ENCODE results near the gene PMIS2. TPM values are rescaled to one million over a fixed set of nuclear protein-coding genes. Genes with fewer than 3 reads are reported as not detected.

Gene PMIS2
- not detected for total RNA-seq

DNA sequence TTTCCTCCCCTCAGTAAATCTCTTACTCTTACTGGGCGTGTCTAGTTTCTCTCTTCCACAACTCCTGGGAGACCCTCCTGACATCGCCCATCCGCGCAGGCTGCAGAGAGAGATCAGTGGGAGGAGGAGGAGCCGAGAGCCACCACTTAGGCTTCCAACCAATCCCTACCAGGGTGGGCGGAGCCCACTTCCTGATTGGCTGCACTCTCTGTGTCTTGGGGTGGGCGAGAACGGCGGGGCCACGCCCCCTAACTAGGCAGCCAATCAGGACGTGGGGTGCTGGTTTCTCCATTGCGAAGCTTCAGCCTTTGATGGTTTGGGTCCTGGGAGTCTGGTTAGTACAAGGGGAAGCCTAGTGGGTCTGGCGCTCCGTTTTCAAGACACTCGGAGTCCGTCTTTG, at the start of gene PMIS2:
PMIS2 (plus strand) TSS at position 326 of the 400 bp plus-strand sequence. CDS start 87 bp downstream, outside the sequence.
- H3K4me3 ChIP-seq (ENCODE audit: low read length): no peak within 1 kb of the TSS
- no peaks in the 10 kb centered on the region for H3K27me3 ChIP-seq (ENCODE audit: insufficient read depth, low read length)
- H3K9me3 ChIP-seq (ENCODE audit: low read depth, low read length): no peaks in the 10 kb centered on the region
- H3K4me1 ChIP-seq (ENCODE audit: insufficient read depth, low read length): no peaks in the 10 kb centered on the region

DNA sequence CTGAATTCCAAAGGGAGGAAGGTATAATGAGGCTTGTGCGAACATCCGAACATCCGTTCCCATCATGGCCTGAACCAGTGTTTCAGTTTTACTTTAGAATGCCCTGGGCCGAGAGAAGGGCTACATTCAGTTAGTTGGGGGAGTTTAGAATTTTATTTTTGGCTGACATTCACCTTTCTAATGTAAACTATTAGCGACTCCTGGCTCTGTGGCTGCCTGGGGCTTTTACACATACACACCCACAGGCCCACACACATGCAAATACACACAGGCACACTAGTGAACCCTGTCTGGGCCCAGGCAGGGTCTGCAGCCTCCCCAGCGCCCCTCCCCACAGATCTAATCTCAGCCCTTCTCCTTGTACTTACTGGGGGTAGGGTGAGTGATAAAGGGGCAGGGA, 46.7 kb upstream of the PMIS2 start:
- Histone ChIP-seq H3K9me3 (ENCODE audit: low read depth, low read length) (no peaks in the 10 kb centered on the region), H3K4me3 (ENCODE audit: low read length) (no peak overlapping the region), H3K4me1 (ENCODE audit: insufficient read depth, low read length) (peaks cover under 1% of the 10 kb centered on the region), H3K27me3 (ENCODE audit: insufficient read depth, low read length) (no peaks in the 10 kb centered on the region)

DNA sequence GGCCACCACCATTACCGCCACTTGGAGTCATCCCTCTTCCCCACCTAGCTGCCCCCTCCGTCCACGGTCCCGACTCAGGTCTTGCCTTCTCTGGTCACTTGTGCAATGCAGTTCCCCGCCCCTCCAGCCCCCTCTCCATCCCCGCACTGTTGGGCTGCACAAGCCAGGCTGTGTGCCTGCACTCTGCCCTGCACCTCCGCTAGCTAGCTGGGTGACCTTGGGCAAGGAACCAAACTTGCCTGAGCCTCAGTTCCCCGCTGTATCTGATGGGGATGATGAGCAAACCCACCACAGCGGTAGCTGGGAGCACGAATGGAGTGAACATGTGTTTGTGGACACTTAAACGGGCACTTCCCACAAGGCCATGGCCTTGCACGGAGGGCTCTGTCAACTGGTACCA, 46.1 kb upstream of the PMIS2 start:
- Histone ChIP-seq H3K4me3 (ENCODE audit: low read length) (no peak overlapping the region), H3K27me3 (ENCODE audit: insufficient read depth, low read length) (no peaks in the 10 kb centered on the region)

DNA sequence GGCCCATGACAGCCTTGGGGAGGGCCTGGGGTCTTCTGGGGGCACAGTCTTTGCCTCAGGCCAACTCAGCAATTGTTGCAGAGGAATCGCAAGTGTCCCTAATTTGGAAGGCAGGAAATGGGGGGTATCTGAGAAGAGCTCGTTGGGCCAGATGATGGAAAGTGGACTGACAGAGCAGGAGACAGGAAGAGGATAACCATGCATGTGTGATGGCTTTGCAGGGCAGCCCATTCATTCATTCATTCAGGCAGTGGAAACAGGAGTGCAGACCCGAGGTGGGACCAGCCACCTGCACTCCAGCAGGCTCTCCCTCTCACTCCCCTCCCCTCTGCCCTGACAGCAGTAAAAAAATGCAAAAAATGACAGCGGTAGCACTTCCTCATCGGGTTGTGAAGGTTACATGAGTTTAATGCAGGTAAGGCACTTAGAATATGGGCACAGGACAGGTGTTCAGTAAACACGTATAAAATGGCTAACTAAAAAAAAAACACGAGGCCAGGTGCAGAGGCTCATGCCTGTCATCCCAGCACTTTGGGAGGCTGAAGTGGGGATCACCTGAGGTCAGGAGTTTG, 45.5 kb upstream of the PMIS2 start:
- Histone ChIP-seq H3K4me3 (ENCODE audit: low read length) (no peak overlapping the region), H3K27me3 (ENCODE audit: insufficient read depth, low read length) (no peaks in the 10 kb centered on the region), H3K4me1 (ENCODE audit: insufficient read depth, low read length) (peaks cover 10% of the 10 kb centered on the region), H3K9me3 (ENCODE audit: low read depth, low read length) (no peaks in the 10 kb centered on the region)

More for the DNA sequence above, 46.1 kb upstream of the PMIS2 start:
- Histone ChIP-seq H3K9me3 (ENCODE audit: low read depth, low read length) (no peaks in the 10 kb centered on the region), H3K4me1 (ENCODE audit: insufficient read depth, low read length) (peaks cover 6% of the 10 kb centered on the region)

DNA sequence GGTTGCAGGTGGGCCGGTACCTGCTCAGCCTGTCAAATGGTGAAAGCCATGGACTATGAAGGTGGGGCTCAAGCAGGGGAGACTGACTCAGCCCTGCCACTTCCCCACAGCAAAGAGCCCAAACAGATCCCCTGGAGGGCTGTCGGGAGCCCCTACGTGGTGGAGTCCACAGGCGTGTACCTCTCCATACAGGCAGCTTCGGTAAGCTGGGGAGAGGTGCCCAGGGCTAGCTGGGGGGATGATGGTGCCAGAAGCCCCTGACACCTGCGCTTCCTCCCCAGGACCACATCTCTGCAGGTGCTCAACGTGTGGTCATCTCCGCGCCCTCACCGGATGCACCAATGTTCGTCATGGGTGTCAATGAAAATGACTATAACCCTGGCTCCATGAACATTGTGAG, 43.8 kb upstream of the PMIS2 start:
- H3K4me1 ChIP-seq (ENCODE audit: insufficient read depth, low read length): peaks cover 23% of the 10 kb centered on the region
- no peaks in the 10 kb centered on the region for H3K27me3 ChIP-seq (ENCODE audit: insufficient read depth, low read length)
- no peaks in the 10 kb centered on the region for H3K9me3 ChIP-seq (ENCODE audit: low read depth, low read length)
- no peak overlapping the region for H3K4me3 ChIP-seq (ENCODE audit: low read length)

DNA sequence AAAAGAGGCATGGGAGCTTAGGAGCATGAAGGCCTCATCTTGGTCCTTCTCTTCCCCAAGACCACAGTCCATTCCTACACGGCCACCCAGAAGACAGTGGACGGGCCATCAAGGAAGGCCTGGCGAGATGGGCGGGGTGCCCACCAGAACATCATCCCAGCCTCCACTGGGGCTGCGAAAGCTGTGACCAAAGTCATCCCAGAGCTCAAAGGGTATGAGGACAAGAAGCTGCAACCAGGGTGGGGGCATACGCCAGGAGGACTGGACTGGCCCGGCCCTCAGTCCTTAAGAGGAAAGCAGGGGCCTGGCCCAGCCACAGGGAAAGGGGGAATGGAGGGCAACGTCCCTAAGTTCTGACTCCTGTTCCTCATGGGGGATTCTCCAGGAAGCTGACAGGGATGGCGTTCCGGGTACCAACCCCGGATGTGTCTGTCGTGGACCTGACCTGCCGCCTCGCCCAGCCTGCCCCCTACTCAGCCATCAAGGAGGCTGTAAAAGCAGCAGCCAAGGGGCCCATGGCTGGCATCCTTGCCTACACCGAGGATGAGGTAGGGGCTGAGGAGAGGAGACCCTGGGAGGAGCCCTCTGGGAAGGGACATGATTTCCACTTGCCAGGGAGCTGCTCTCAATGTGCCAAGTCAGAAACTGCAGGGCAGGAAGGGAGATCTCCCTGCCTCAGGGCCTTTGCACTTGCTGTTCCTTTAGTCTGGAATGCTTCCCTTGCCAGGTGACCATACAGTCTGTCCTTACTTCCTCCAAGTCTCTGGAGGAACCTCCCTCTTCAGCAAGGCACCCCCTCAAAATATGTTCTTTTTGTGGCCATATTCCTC, 42.5 kb upstream of the PMIS2 start:
- Histone ChIP-seq H3K27me3 (ENCODE audit: insufficient read depth, low read length) (no peaks in the 10 kb centered on the region), H3K9me3 (ENCODE audit: low read depth, low read length) (no peaks in the 10 kb centered on the region), H3K4me3 (ENCODE audit: low read length) (no peak overlapping the region), H3K4me1 (ENCODE audit: insufficient read depth, low read length) (peaks cover 23% of the 10 kb centered on the region)

DNA sequence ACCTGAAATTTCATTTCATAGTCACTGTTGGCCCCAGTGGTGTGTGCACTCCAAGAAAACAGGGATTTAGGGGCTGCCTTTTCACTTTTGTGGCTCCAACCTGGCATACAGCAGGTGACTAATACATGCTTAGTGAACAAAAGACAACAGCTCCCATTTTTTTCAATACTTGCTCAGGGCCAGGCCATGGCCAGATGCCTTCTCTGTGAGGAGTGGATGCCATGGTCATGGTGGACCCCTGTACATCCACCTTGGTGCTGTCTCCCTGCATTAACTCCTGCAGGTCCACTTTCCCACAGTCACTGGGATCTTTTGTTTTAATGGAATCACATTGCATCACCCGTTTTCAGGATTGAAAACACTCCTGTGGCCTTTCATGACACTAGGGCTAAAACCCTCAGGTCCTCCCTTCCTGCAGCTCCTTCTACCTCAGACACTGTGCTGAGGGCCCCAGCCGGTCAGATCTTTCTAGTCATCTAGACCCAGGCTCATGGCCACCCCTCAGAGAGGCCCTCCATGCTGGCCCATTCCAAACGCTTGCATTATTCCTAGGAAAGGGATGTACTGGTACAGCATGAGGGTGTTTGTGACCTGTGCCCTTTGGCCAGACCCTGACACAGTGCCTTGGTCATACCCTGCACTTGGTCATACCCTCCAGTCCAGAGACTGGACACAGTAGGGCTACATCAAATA, 41.7 kb upstream of the PMIS2 start:
- Histone ChIP-seq H3K4me1 (ENCODE audit: insufficient read depth, low read length) (peaks cover 23% of the 10 kb centered on the region), H3K27me3 (ENCODE audit: insufficient read depth, low read length) (no peaks in the 10 kb centered on the region), H3K9me3 (ENCODE audit: low read depth, low read length) (no peaks in the 10 kb centered on the region), H3K4me3 (ENCODE audit: low read length) (no peak overlapping the region)

DNA sequence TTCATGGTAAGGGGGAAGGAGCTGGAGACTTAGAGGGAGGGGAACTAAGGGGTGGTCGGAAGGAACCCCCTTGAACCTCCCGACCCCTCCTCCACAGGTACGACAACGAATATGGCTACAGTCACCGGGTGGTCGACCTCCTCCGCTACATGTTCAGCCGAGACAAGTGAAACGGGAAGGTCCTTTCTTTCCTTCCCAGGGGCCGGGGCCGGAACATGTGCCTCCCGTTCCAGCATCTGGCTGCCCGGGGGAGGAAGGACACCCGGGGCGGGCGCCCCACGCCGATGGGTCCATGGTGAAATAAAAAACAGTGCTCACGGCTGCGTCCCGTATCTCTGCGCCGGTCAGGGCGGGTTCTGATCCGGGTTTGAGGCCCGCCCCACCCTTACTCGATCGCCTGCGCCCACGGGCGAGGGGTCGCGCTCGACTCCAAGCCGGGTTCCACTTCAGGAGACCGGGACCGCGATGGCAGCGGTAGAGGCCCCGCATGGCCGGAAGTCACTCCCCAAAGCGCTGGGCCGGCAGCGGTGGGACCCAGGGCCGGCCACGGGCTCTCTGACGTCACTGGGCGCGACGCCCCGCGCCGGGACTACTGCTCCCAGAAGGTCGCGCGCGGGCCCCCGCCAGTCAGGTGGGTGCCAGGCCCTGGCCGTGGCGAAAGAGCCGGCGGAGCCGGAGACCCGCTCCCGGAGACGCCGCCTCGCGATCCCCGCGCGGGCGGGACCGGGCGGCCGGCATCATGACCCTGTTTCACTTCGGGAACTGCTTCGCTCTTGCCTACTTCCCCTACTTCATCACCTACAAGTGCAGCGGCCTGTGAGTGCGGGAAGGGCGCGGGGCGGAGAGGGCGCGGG, 40.7 kb upstream of the PMIS2 start, which contains the start of gene TMEM147:
TMEM147 (plus strand) TSS at position 626 of the 854 bp plus-strand sequence; CDS start at position 740, 114 bp downstream.
- Histone ChIP-seq H3K4me3 (ENCODE audit: low read length) (peak within 1 kb of the TSS; percentile 78), H3K9me3 (ENCODE audit: low read depth, low read length) (no peaks in the 10 kb centered on the region), H3K27me3 (ENCODE audit: insufficient read depth, low read length) (no peaks in the 10 kb centered on the region), H3K4me1 (ENCODE audit: insufficient read depth, low read length) (peaks cover 23% of the 10 kb centered on the region)

DNA sequence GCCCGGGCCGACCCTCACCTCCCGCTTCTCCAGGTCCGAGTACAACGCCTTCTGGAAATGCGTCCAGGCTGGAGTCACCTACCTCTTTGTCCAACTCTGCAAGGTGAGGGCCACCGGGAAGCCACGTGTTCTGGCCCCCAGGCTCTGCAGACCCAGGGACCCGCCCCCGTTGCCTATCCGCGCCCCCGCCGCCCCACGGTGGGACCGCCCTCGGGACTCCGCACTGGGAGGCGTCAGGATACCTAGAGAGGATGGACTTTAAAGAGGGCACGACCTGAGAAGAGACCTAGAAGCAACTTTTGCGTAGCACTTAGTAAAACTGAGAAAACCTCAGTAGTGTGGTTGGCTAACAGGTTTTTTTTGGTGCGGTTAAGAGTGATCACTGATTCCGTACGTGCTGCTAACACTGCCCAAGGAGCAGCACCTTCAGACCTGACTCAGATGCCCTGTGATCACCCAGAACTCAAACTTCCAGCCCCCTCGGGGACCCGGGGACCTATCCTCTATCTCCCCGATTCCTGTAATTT, 40.1 kb upstream of the PMIS2 start:
- H3K4me1 ChIP-seq (ENCODE audit: insufficient read depth, low read length): peaks cover 23% of the 10 kb centered on the region
- H3K27me3 ChIP-seq (ENCODE audit: insufficient read depth, low read length): no peaks in the 10 kb centered on the region
- no peaks in the 10 kb centered on the region for H3K9me3 ChIP-seq (ENCODE audit: low read depth, low read length)
- H3K4me3 ChIP-seq (ENCODE audit: low read length): peak overlapping the region; percentile 78

DNA sequence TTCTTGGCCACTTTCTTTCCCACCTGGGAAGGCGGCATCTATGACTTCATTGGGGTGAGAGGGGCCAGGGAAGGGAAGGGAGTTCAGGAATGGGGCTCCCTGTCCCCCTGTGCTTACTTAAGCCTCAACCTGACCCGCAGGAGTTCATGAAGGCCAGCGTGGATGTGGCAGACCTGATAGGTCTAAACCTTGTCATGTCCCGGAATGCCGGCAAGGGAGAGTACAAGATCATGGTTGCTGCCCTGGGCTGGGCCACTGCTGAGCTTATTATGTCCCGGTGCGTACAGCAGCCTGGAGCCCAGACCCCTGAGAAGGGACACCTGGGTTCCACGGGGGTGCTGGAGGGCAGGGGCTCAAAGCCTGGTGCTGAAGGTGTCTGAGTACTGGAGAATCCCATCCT, 39.4 kb upstream of the PMIS2 start:
- Histone ChIP-seq H3K9me3 (ENCODE audit: low read depth, low read length) (no peaks in the 10 kb centered on the region), H3K27me3 (ENCODE audit: insufficient read depth, low read length) (no peaks in the 10 kb centered on the region), H3K4me3 (ENCODE audit: low read length) (no peak overlapping the region), H3K4me1 (ENCODE audit: insufficient read depth, low read length) (peaks cover 23% of the 10 kb centered on the region)

DNA sequence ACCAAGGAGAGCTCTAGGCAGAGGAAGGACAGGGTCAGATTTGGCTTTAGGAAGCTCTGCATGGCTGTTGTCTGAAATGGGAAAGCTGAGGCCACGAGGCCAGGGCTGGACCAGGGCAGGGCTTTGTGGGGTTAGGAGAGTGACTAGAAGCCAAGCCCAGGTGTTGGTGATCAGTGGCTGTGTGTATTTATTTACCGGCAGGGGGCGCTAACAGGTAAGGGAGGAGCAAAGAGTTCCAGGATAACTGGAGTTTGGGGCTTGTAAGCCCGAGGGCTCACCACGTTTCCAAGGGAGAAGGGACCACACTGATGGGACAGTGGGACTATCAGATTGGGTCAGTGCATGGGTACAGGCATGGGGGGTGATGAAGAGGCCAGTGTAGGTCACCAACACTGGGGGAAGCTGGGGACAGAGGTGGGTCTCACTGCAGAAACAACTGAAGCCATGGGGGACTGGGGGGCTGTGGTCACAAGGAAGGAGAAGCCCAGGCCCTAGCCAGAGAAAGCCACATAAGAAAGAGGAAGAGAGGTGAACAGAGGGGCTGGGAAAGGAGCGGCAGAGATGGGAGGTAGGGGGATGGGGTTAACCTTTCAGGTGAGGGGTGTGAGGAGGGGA, 36.7 kb upstream of the PMIS2 start:
- H3K4me3 ChIP-seq (ENCODE audit: low read length): no peak overlapping the region
- H3K9me3 ChIP-seq (ENCODE audit: low read depth, low read length): no peaks in the 10 kb centered on the region
- H3K4me1 ChIP-seq (ENCODE audit: insufficient read depth, low read length): peaks cover 22% of the 10 kb centered on the region
- H3K27me3 ChIP-seq (ENCODE audit: insufficient read depth, low read length): no peaks in the 10 kb centered on the region

DNA sequence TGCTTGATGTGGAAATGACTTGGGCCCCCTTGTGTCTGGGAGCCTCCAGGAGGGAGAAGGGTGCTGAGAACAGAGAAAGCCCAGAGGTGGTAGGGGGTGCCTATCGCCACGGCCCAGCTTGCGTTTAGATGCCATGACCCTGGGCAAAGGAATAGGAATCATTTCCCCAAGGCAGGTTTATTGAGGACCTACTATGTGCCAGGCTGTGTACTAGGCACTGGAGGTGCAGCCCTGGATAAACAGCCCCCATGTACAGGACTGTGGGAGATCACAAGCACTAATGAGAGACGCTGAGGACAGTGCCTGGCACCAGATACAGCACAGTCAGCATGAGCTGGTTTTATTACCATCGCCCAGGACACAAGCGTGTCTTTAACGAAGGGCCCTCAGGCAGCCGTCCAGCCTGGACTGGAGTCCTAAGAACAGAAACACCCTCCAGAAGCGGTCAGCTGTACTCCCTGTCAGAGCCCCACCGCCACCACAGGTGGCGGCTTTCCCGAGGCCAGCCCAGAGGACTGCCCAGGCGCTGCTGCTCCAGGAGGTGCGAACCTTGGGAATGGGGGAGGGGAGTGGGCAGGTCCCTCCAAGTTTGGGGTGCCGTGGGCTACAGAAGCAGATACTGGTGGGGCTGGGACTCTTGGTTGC, 36.0 kb upstream of the PMIS2 start:
- Histone ChIP-seq H3K27me3 (ENCODE audit: insufficient read depth, low read length) (no peaks in the 10 kb centered on the region), H3K9me3 (ENCODE audit: low read depth, low read length) (no peaks in the 10 kb centered on the region), H3K4me3 (ENCODE audit: low read length) (no peak overlapping the region), H3K4me1 (ENCODE audit: insufficient read depth, low read length) (peaks cover 15% of the 10 kb centered on the region)

DNA sequence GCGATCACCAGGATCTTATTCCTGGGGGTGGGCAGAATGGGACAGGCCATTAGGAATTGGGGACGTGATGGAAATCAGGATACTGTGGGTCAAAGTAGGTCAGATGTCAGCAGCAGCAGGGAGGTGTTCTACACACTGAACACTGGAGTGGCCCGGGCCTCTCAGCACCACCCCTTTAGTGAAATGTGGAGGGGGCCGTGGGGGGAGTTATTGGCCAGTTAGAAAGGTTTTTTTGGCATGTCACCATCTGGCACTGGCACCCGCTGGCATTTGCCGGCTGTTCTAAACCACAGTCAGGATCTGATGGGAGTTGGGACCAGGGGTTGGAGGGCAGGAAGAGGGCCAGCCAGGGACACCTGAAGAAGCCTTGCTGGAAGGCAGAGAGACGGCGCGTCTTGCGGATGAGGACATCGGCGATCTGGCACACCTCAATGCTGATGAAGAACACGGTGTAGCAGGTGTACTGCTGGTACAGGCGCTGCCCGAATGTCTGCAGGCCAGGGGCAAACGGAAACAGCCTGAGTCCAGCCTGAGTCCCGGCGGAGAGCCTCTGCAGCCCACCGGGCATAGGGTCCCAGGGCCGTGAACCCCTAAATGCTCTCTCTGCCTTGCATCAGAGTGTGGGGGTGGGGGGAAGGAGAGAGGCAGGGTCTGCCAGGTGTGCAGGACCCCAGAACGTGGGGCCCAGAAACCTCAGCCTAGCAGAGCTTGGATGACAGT, 34.7 kb upstream of the PMIS2 start:
- peaks cover 7% of the 10 kb centered on the region for H3K4me1 ChIP-seq (ENCODE audit: insufficient read depth, low read length)
- no peaks in the 10 kb centered on the region for H3K9me3 ChIP-seq (ENCODE audit: low read depth, low read length)
- no peaks in the 10 kb centered on the region for H3K27me3 ChIP-seq (ENCODE audit: insufficient read depth, low read length)
- H3K4me3 ChIP-seq (ENCODE audit: low read length): no peak overlapping the region
